Stimulated activated effector memory CD8-positive, alpha-beta T cell treated with anti-CD3 and anti-CD28 coated beads, Interleukin-12 subunit alpha, Interleukin-12 subunit beta, amount 100 ng/mL, for 72 hours (primary cell): ENCODE results near the gene LAT.
"Not testable (repeated sequence)": the region's sequence is repeated elsewhere in the genome, so short reads cannot be mapped to it uniquely, and the experiment has no call there.

ENCODE experiments used
- ATAC-seq: fragments of 150-1000 bp; cut with Tn5 transposase; 2 replicates; pipeline ENCODE4 v1.10.0; 2021
- DNase-seq, 2 donors: peaks; one replicate each; pipeline ENCODE4 v3.0.0; 2021 to 2022; ENCODE audit warnings: low spot score in 2 of 2
- H3K27ac Mint-ChIP-seq: one replicate; pipeline ENCODE4 v1.8.0; 2022; ENCODE audit warnings: mild to moderate bottlenecking, mixed read lengths
- H3K36me3 Mint-ChIP-seq: one replicate; pipeline ENCODE4 v1.8.0; 2022; ENCODE audit warnings: mild to moderate bottlenecking, mixed read lengths
- H3K4me1 Mint-ChIP-seq: one replicate; pipeline ENCODE4 v1.8.0; 2022; ENCODE audit warnings: mixed read lengths
- H3K4me3 Mint-ChIP-seq: one replicate; pipeline ENCODE4 v1.8.0; 2022; ENCODE audit warnings: mild to moderate bottlenecking, mixed read lengths
- H3K9me3 Mint-ChIP-seq: one replicate; pipeline ENCODE4 v1.8.0; 2022; ENCODE audit warnings: mixed read lengths

LAT gene

DNA sequence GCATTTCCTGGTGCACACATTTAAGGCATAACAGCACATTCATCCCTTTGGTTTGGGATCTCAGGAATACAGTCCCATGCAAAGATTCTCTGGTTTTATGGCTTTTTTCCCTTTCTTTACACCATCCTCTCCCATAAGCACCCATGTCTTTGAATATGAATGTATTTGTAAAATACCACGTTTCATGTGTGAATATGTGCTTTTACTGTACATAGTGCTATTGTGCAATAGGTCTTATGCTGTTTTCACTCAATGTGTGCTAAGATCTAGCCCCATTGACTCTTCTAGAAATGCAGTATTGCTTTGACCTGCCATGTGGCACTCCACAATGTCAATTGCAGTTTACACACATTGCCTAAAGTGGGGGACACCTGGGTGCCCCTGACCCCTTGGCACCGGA is 20.4 kb upstream of the LAT start:
- H3K9me3 Mint-ChIP-seq, result no peaks in the 10 kb centered on the region
- H3K4me3 Mint-ChIP-seq, result no peak overlapping the region
- ATAC-seq, result no peak
- H3K4me1 Mint-ChIP-seq, result no peaks in the 10 kb centered on the region
- H3K36me3 Mint-ChIP-seq, result peaks cover 78% of the 10 kb centered on the region
- no peak for DNase-seq
- H3K27ac Mint-ChIP-seq, result no peak overlapping the region

GRCh38 chr16:28967156-28967555 is 17.7 kb upstream of the LAT start:
- ATAC-seq, result no peak
- Mint-ChIP-seq H3K4me3 (no peak overlapping the region), H3K9me3 (no peaks in the 10 kb centered on the region), H3K36me3 (peaks cover 51% of the 10 kb centered on the region), H3K4me1 (no peaks in the 10 kb centered on the region), H3K27ac (peak overlapping the region; percentile 43)
- no peak for DNase-seq

DNA sequence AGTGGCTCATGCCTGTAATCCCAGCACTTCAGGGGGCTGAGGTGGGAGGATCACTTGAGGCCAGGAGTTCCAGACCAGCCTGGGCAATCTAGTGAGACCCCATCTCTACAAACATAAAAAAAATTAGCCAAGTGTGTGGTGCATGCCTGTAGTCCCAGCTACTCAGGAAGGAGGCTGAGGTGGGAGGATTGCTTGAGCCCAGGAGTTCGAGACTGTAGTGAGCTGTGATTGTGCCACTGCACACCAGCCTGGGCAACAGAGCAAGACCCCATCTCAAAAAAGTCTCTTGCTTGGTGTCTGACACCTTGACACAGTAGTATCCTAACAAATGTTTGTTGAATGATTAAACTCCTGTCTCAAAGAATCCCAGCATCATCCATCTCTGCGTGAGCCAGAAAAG is 15.2 kb upstream of the LAT start:
- not testable (repeated sequence) for H3K4me3 Mint-ChIP-seq, ATAC-seq, H3K4me1 Mint-ChIP-seq, H3K9me3 Mint-ChIP-seq, DNase-seq, H3K27ac Mint-ChIP-seq
- peaks cover 35% of the 10 kb centered on the region for H3K36me3 Mint-ChIP-seq

DNA sequence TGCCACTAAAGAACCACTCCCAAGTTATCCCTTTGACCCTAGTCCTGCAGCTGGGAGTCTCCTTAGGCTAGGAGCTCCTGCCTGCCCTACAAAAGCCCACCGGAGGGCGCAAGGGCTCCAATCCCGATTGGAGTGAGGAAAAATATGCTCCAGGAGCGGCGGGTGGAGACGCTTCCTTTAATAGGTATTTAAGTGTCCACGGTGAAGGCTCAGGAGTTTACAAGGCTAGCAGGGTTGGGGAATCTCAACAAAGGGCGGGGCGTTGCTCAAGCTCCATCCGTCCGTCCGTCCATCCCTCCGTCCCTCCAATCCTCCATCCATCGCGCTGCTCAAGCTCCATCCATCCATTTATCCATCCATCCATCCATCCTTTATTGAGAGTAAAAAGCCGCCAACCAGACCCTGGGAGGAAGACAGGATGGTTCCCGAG is 10.8 kb upstream of the LAT start:
- no peak for DNase-seq
- peak overlapping the region; percentile 97 for H3K4me3 Mint-ChIP-seq
- peaks cover 45% of the 10 kb centered on the region for H3K4me1 Mint-ChIP-seq
- H3K9me3 Mint-ChIP-seq, result no peaks in the 10 kb centered on the region
- peak; percentile 17 for ATAC-seq
- H3K27ac Mint-ChIP-seq, result peak overlapping the region; percentile 97
- peaks cover 32% of the 10 kb centered on the region for H3K36me3 Mint-ChIP-seq

DNA sequence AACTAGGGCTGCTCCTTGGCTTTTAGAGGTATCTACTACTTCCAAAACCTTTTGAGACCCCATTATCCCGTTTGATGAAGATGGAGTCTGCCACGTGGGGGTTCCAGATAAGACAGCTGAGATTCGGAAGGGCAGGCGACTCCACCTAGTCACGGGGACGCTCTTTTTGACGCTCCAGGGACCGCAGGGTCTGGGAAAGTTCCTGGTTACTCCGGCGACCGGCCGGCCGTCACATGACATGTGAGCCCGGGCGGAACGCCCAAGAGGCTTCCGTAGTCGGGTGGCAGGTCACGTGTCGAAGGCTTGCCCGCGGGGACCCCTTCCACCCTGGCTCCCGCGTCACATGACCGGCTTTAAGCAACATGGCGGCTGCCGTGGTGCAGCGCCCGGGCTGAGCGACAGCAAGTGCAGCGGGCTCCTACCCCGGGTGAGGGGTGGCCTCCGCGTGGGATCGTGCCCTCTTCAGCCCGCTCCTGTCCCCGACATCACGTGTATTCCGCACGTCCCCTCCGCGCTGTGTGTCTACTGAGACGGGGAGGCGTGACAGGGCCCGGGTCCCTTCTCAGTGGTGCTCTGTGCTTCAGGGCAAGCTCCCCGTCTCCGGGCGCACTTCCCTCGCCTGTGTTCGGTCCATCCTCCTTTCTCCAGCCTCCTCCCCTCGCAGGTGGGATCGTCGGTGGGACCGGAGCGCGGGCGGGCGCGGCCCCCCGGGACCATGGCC is 10.3 kb upstream of the LAT start, which contains the start of gene SPNS1:
Gene SPNS1 (plus strand): TSS at position 342 of the 721 bp plus-strand sequence. CDS start 374 bp downstream, at position 716.
- Mint-ChIP-seq H3K27ac (peak within 1 kb of the TSS; percentile 97), H3K4me1 (peaks cover 45% of the 10 kb centered on the region), H3K36me3 (peaks cover 36% of the 10 kb centered on the region), H3K4me3 (peak within 1 kb of the TSS; percentile 97), H3K9me3 (no peaks in the 10 kb centered on the region)
- DNase-seq (peak; percentile 85 to 96), ATAC-seq (peak; percentile 98)

DNA sequence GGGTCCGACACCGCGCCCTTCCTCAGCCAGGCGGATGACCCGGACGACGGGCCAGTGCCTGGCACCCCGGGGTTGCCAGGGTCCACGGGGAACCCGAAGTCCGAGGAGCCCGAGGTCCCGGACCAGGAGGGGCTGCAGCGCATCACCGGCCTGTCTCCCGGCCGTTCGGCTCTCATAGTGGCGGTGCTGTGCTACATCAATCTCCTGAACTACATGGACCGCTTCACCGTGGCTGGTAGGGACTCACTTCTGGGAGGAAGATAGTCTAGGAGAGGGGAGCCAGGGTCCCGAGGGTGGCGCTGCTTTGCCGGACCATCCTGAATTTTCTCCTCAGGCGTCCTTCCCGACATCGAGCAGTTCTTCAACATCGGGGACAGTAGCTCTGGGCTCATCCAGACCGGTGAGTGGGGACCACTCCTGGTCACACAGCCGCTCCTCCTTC is 9.7 kb upstream of the LAT start:
- Mint-ChIP-seq H3K36me3 (peaks cover 42% of the 10 kb centered on the region), H3K4me1 (peaks cover 45% of the 10 kb centered on the region), H3K4me3 (peak overlapping the region; percentile 97), H3K27ac (peak overlapping the region; percentile 97), H3K9me3 (no peaks in the 10 kb centered on the region)
- peak; percentile 8 for ATAC-seq
- no peak for DNase-seq

DNA sequence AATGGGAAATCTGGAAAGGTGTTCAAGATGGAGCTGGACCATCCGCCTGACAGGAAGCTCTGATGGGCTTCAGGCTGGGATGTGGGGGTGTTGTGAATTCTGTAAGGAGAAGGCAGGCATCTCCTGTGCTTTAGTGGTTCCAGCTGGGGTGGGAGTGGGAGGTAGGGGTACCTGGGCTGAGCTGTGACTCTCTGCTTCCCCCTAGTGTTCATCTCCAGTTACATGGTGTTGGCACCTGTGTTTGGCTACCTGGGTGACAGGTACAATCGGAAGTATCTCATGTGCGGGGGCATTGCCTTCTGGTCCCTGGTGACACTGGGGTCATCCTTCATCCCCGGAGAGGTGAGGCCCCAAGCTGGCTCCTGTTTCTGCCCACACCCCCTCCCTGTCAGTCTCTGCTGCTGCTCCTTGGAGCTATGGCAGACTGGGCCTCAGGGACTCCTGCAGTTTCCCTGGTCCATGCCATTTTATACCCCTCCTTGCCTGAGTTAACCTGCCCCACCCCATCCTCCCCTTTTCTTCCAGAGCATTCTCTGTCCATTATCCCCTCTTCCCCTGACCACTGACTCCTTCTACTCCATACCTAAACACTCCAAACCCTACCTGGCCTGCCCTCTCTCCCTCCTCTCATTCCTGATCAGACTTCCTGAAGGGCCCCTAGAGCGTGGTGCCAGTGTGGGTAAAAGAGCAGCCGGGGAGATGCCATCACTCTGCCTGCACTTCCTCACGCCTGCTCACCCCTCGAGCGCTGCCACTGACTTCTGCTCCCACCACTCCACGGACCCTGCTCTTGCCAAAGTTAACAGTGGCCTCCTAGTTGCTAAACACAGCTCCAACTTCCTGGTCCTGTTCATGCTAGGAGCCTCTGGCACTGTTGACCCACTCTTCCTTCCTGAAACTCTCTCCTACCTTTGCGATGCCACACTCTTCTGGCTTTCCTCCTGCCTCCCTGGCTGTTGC is 6.9 kb upstream of the LAT start:
- H3K36me3 Mint-ChIP-seq, result peaks cover 64% of the 10 kb centered on the region
- peak overlapping the region; percentile 26 for H3K27ac Mint-ChIP-seq
- no peak for DNase-seq
- peaks cover 52% of the 10 kb centered on the region for H3K4me1 Mint-ChIP-seq
- no peak overlapping the region for H3K4me3 Mint-ChIP-seq
- no peaks in the 10 kb centered on the region for H3K9me3 Mint-ChIP-seq
- ATAC-seq, result no peak

- H3K9me3 Mint-ChIP-seq, H3K27ac Mint-ChIP-seq, ATAC-seq, DNase-seq, H3K4me3 Mint-ChIP-seq: not testable (repeated sequence)
- Mint-ChIP-seq H3K36me3 (peaks cover 64% of the 10 kb centered on the region), H3K4me1 (peaks cover 57% of the 10 kb centered on the region)
Observed at GRCh38 chr16:28980330-28980729, 4.5 kb upstream of the LAT start.

DNA sequence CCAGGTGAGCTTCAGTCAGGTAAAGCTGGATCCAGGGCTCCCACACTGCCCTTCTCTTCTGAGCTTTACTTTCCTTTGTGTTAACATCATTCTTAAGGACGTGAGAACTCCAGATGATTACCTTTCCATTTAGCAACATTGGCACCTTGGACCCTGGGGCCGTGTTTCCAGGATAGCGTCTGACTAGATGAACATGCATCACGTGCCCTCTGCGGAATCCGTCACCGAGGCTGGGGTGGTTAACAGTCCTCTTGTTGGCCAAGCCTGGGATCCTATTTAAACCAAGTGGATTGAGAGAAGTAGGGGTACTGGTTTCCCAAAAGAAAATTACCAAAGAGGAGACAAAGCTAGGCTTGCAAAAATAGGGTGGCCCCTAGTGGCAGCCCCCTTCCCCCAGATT is 3.9 kb upstream of the LAT start:
- ATAC-seq (no peak), DNase-seq (no peak)
- no peak overlapping the region for H3K27ac Mint-ChIP-seq
- peaks cover 51% of the 10 kb centered on the region for H3K4me1 Mint-ChIP-seq
- no peak overlapping the region for H3K4me3 Mint-ChIP-seq
- no peaks in the 10 kb centered on the region for H3K9me3 Mint-ChIP-seq
- H3K36me3 Mint-ChIP-seq, result peaks cover 70% of the 10 kb centered on the region

DNA sequence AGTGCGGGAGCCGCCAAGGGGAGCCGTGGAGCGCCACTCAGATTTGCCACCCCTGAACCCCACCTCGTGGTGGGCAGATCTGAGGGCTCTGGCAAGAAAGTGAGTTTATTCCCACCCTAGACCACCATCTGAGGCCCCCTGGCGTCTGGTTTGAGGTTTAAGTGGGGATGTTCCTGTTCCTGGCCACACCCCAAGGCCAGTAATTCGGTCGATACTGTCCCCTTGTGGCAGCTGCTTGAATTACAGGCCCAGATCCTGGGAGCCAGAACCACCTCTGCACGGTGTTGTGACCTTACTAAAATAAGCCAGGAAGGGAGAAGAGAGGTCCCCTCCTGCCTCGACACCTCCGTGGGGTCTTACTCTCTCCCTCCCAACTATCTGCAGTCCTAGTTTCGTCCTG is 3.3 kb upstream of the LAT start:
- no peaks in the 10 kb centered on the region for H3K9me3 Mint-ChIP-seq
- ATAC-seq, result no peak
- DNase-seq, result peak; percentile 47 to 81
- H3K36me3 Mint-ChIP-seq, result peaks cover 75% of the 10 kb centered on the region
- no peak overlapping the region for H3K4me3 Mint-ChIP-seq
- H3K4me1 Mint-ChIP-seq, result peaks cover 45% of the 10 kb centered on the region
- H3K27ac Mint-ChIP-seq, result peak overlapping the region; percentile 84

GRCh38 chr16:28982418-28982817 is 2.4 kb upstream of the LAT start:
- ATAC-seq, result no peak
- H3K9me3 Mint-ChIP-seq, result peaks cover 5% of the 10 kb centered on the region
- peaks cover 79% of the 10 kb centered on the region for H3K36me3 Mint-ChIP-seq
- H3K27ac Mint-ChIP-seq, result peak overlapping the region; percentile 84
- no peak overlapping the region for H3K4me3 Mint-ChIP-seq
- H3K4me1 Mint-ChIP-seq, result peaks cover 46% of the 10 kb centered on the region
- no peak for DNase-seq

- DNase-seq (no peak), ATAC-seq (no peak)
- H3K4me3 Mint-ChIP-seq, result peak overlapping the region; percentile 98
- H3K36me3 Mint-ChIP-seq, result peaks cover 79% of the 10 kb centered on the region
- H3K27ac Mint-ChIP-seq, result peak overlapping the region; percentile 89
- H3K9me3 Mint-ChIP-seq, result peaks cover 7% of the 10 kb centered on the region
- peaks cover 46% of the 10 kb centered on the region for H3K4me1 Mint-ChIP-seq
Observed at GRCh38 chr16:28982949-28983348, 1.9 kb upstream of the LAT start.

- peaks cover 79% of the 10 kb centered on the region for H3K36me3 Mint-ChIP-seq
- H3K9me3 Mint-ChIP-seq, result peaks cover 7% of the 10 kb centered on the region
- DNase-seq (no peak), ATAC-seq (no peak)
- peak overlapping the region; percentile 98 for H3K4me3 Mint-ChIP-seq
- H3K4me1 Mint-ChIP-seq, result peaks cover 43% of the 10 kb centered on the region
- peak overlapping the region; percentile 89 for H3K27ac Mint-ChIP-seq
Observed at GRCh38 chr16:28983644-28984043, 1.2 kb upstream of the LAT start.

DNA sequence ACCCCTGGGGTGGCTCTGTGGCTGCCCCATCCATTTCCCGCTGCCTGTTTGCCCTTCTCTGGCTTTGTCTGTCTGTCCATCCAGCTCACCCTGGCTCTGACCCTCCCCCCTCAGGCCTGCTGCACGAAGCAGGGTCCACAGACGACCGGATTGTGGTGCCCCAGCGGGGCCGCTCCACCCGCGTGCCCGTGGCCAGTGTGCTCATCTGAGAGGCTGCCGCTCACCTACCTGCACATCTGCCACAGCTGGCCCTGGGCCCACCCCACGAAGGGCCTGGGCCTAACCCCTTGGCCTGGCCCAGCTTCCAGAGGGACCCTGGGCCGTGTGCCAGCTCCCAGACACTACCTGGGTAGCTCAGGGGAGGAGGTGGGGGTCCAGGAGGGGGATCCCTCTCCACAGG is 761 bp upstream of the LAT start:
- DNase-seq, result no peak
- Mint-ChIP-seq H3K36me3 (peaks cover 79% of the 10 kb centered on the region), H3K9me3 (peaks cover 7% of the 10 kb centered on the region), H3K4me3 (peak overlapping the region; percentile 98), H3K27ac (peak overlapping the region; percentile 89), H3K4me1 (peaks cover 46% of the 10 kb centered on the region)
- ATAC-seq, result no peak

DNA sequence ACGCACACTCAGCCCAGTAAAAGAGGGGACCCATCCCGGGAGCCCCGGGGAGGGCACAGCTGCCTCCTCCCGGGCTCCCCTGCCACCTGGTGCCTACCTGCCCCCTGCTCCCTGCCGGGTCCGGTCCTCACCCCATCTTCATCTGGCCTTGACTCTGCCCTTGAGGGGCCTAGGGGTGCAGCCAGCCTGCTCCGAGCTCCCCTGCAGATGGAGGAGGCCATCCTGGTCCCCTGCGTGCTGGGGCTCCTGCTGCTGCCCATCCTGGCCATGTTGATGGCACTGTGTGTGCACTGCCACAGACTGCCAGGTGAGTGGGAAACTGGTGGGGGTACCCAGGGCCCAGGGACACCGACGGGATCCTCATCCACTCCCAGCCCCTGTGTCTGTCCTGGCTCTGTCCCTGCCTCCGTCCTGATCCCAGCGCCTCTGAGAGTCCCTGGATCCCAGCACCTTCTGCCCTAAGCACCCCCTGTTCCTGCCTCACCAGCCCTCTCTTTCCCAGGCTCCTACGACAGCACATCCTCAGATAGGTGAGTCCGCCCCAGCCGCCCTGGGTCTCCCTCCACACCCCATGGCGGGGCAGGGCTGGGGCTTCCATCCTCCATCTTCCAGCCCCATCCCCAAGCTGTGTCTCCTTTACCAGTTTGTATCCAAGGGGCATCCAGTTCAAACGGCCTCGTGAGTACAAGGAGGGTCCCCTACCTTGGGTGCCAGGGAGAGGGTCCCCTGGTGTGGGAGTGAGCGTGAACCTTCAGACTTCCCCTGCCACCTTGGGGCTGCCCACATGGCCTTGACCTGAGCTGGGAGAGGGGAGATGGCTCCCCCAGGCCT is 574 bp downstream of the LAT start:
- H3K27ac Mint-ChIP-seq, result peak overlapping the region; percentile 89
- ATAC-seq (peak; percentile 42), DNase-seq (peak in 1 of 2 donors; percentile 62)
- peaks cover 59% of the 10 kb centered on the region for H3K4me1 Mint-ChIP-seq
- peaks cover 7% of the 10 kb centered on the region for H3K9me3 Mint-ChIP-seq
- peaks cover 81% of the 10 kb centered on the region for H3K36me3 Mint-ChIP-seq
- peak overlapping the region; percentile 98 for H3K4me3 Mint-ChIP-seq
